D721Med (cell line): ENCODE results near the gene RHEB.

ENCODE experiments used
- DNase-seq: peaks from one replicate; pipeline ENCODE4 v3.0.0; 2011; ENCODE audit warnings: low spot score; ENCODE audit not compliant: insufficient read length
- FAIRE-seq: peaks from 2 replicates; lab custom pipeline; 2011; peaks lifted over from hg19 to GRCh38; lab: Jason Lieb, UNC
- CTCF ChIP-seq: IDR thresholded peaks from 2 replicates; pipeline ENCODE4 v1.5.1; 2012; ENCODE audit warnings: mild to moderate bottlenecking, control low read depth; ENCODE audit not compliant: insufficient read depth; ENCODE audit errors: missing control alignments

The RHEB gene

GRCh38 chr7:151447901-151448260 is 71.8 kb downstream of the RHEB start:
- DNase-seq (no peak), FAIRE-seq (no peak)
- no peak for TF ChIP-seq CTCF

GRCh38 chr7:151447312-151447711 is 72.4 kb downstream of the RHEB start:
- TF ChIP-seq CTCF, result no peak
- DNase-seq (no peak), FAIRE-seq (no peak)

GRCh38 chr7:151446412-151446811 is 73.3 kb downstream of the RHEB start:
- no peak for TF ChIP-seq CTCF
- DNase-seq (no peak), FAIRE-seq (no peak)

- TF ChIP-seq CTCF, result no peak
- no peak for DNase-seq
Observed at GRCh38 chr7:151444632-151445031, 75.1 kb downstream of the RHEB start.

GRCh38 chr7:151442776-151443496 is 76.8 kb downstream of the RHEB start:
- TF ChIP-seq CTCF, result no peak
- FAIRE-seq (no peak), DNase-seq (no peak)

More at GRCh38 chr7:151444632-151445031, 75.1 kb downstream of the RHEB start:
- no peak for FAIRE-seq

- TF ChIP-seq CTCF, result no peak
- DNase-seq (no peak), FAIRE-seq (no peak)
Observed at GRCh38 chr7:151440799-151441445, 78.8 kb downstream of the RHEB start.
